GM18861 (cell line): ENCODE results near the gene FANCC.

Source experiments
- ATAC-seq: cut with Tn5 transposase; IDR thresholded peaks from one replicate; pipeline ENCODE4 v1.9.1; 2021; ENCODE audit not compliant: unreplicated experiment

FANCC gene

GRCh38 chr9:95127249-95128176 is 190.0 kb downstream of the FANCC start:
- ATAC-seq = peak; percentile 60

DNA sequence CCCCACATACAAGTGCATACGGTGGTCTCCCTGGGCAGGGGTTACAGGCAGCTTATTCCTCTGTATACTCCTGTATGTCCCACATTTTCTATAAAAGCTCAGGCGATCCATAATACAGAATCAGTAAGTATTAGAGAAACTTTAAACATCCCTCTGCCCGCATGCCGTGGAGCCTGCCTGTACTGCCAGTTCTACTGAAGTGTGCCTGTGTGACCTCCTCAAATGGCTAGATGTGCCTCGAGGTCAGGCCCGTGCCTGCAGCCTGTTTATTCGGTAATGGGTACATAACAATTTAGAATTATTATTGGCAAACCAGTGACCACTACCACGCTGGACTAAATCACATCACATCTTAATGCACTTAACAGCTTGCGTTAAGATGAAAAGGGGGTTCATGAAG is 190.8 kb downstream of the FANCC start:
- ATAC-seq = no peak

GRCh38 chr9:95125652-95126051 is 191.9 kb downstream of the FANCC start:
- ATAC-seq = no peak

DNA sequence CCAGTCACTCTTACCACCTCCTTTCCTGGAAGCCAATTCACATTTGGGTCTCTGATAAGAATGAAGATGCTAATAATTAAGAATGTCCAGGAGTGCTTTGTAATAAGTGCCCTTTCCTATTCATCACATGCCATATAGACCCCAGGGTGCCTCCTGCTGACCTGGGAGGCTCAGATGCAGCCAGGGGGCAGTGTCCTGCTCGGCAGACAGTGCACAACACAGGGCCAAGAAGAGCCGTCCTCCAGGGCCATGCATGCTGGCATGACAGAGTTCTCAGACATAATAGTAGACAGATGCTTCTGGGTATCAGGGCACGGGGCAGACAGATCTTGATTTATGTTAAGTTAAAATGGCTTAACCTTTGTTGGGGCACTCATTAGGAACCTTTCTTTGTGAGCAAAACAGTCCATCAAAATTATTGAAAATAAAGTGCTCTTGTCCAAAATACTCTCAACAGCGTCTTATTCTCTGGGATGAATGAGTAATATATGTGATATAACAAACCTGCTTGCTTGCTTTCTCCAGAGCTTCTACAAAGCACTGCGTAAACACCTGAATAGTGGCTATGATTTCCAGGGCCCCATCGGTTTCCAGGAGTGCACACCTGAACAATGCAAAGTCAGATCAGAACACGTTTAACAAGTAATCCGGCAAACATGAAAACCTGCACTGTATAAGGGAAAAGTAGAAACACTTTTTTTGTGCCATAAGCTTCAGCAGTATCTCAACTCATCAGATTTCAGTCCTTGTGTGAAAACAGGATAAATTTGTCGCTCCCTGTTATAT is 192.7 kb downstream of the FANCC start:
- ATAC-seq = no peak

DNA sequence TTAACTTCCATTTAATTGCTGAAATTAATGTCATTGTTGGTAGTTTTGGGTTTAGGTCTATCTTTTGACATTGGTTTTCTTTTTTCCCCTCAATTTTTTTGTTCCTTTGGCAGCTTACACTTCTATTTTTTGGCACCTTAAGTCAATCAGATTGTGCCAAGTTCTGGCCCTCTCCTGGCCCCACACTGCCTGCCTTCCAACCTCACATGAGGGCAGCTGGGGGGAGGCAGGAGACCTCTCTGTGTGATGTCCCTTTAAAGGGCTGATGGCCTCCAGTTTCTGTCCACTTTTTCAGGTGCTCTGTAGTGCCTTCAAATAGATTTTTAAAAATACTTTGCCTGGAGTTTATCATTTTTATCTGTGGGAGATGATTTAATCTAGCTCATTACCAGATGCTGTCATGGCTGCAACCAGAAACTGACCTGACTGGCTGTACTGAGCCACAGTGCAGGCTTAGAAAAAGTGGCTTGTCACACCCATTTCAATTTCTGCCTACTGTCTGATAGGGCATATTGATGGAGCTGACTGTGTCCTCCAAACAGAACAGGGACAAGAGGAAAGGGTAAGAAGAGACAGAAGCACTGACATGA is 196.6 kb downstream of the FANCC start:
- no peak for ATAC-seq

GRCh38 chr9:95118596-95118995 is 198.9 kb downstream of the FANCC start:
- ATAC-seq = no peak

DNA sequence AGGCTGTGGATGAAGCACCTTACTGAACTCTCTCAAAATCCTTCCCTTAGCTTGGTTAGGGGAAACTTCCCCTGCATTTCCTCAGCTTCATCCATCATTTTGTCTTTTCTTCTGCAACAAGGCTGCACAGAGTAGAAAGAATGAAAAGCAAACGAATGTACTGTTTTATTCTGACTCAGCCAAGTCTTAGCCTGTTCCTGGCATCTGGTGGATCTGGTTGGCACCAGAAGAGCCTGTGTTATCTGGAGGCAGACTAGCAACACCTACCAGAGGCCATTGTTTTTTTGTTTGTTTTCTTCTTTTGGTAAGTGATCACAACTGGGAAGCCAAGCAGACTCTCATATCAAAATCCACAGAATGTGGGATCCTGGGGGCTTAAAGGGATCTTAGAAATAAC is 200.7 kb downstream of the FANCC start:
- ATAC-seq = no peak

DNA sequence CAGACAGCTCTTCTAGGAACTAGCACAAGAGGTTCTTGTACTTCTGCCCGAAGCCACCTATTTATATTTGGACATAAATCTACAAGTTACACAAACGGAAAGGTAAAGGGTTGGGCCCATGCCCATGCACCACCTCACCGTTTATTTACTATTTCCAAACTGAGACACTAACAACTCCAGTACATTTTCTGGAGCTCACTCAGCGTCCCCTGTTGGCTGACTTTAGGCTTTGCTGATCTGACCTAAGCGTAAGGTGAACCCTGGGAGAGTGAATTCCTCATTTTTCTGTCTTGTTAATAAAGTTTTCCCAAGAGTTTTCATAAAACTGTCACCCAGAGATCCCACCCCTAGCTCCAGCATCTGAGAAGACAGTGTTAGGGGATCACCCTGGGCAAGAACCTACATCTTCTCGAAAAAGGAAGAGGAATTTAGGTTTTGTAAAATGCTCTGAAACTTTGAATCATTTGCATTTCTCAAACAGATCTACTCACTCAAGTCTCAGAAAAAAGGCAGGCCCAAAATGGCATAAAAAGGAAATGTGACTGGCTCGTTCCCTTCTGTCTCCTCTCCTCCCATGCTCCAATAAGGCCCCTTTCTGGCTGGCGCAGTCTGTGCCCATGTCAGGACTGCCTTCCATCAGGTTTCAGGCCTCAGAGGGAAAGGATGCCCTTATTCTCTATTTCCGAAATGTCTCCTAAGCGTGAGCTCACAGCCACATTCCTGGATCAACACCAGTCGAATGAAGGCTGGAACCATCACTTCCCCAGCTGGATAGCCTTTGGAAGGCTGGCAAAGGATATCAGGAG is 201.3 kb downstream of the FANCC start:
- no peak for ATAC-seq

- no peak for ATAC-seq
Observed at GRCh38 chr9:95115104-95115503, 202.4 kb downstream of the FANCC start.

DNA sequence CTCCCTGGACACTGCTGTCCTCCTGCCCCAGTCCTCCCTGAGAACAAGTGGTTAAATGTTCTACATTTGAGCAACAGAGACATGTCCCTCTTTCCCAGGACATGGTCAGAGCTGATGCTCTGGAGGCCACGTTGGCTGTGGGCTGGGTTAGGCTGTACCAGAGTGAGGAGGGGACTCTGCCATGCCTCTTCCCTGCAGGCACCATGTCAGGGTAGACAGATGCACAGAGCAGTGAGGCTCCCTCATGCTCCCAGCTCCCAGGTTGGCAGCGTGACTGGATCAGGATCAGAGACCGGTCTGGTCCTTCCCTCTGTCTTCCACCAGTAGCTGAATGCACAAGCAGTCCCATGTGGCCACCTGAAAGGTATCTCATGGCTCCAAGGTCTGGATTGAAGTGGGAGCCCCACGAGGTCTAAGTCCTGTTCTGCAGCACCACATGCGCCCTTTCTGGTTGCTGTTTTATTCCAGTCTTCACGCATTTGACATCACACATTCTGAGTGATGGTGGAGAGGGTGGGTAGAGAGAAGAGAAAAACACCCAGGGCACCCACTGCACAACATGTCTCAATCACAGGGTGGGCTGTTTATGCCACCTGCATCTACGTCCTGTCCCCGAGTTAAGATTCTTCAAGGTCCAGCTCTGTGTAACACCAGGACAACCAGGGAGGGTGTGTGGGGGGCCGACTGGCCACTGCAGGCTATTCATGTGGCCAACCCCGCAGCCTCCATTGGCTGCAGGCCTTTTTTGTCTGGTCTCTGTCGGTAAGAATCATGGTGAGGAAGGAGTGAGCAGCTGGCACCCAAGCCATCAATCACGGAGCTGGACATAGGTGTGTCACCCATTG is 204.9 kb downstream of the FANCC start:
- ATAC-seq = no peak

GRCh38 chr9:95111716-95112115 is 205.8 kb downstream of the FANCC start:
- no peak for ATAC-seq

- ATAC-seq = no peak
Observed at GRCh38 chr9:95110921-95111525, 206.5 kb downstream of the FANCC start.

GRCh38 chr9:95109456-95109855 is 208.1 kb downstream of the FANCC start:
- ATAC-seq = no peak

- no peak for ATAC-seq
Observed at GRCh38 chr9:95108777-95109176, 208.7 kb downstream of the FANCC start.

DNA sequence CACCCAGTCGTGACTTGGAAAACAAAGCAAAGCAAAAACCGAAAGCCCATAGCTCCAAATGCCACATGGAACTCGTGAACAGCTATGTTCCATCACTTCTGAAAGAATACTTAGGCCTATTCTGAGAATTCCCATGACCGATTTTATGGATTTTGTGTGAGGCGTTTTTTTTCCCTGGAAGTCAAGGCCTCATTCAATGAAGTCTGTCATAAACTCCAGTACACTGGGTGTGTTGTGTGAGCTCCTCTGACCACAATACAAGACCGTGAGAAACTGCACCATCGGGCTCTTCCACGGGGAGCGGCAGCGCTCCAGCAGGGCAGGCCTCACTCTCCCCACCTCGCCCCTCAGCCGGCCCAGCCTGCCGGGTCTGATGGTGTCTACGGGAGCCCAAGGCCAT is 209.5 kb downstream of the FANCC start:
- ATAC-seq = no peak

DNA sequence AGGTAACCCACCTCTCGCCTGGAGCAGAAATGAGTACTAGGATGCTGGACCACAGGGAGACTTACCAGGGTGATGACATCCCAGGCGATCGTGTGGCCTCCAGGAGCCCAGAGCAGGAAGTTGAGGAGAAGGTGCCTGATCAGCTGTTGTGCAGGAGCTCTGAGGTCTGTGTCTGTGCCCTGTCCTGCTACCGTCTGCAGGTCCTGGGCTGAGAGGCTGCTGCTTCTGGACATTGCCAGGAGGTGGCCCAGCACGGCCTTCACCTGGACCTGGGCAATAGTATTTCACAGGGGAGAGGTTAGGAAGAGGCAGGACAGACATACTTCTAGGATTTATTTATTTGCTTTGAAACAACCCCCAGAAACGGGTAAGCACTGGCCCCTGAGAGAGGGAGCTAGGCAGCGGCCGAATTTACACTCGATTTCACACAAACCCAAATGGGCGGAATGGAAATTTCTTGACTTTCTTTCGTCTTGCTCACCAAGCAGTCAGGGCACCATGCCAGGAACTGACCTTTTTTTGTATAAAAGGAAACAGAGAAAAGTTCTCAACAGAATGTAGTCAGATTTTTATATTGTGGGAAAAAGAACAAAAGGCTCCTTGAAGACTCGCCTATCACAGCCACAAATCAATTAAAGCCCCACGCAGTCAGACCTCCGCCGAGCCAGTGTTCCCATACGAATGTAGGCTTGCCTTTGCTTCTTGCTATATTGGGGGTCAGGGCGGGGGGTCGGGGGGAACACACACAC is 210.3 kb downstream of the FANCC start:
- ATAC-seq = no peak

DNA sequence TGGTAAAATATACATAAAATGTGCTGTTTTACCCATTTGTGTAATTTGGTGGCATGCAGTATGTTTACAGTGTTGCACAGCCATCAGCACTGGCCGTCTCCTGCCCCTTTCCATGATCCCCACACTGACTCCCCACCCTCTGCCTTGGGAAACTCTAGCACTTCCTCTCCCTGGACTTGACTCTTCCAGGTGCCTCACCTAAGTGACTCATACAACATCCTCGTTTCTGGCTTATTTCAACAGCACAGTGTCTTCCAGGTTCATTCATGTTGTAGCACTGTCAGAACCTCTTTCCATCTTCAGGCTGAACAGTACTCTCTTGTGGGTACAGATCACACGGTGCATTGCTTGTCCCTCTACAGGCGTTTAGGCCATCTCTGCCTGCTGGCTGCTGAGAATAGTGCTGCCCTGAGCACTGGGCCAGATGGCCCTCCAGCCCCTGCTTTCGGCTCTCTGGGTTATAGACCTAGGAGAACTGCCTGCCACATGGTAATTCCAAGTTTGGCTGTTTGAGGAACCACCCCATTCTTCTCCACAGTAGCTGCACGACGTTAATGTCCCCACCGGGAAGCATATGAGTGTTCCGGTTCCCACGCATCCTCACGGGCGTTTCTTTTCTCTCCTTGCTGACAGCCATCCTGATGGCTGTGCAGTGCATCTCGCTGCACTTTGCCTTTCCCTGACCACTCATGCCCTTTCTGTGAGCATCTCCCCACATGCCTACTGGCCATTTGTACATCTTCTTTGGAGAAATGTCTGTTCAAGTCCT is 211.8 kb downstream of the FANCC start:
- no peak for ATAC-seq

DNA sequence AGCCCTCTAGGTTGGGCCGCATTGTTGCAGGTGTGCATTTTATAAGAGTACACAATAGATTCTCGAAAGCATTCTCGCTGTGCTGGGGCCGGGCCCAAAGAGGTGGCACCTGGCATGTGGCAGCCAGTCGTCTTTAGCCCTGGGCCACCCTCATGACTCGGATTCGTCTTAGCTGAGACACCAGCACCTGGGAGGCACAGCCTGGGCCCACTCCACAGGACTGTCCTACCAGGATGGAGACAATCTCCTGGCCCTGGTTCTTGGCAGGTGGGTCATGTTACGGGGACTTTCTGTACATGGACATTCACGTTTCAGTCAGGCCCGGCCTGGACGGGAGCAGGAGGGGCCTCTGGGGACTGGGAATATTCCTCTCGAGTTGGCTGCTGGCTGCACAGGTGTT is 212.5 kb downstream of the FANCC start:
- ATAC-seq = no peak
